Body of pancreas (tissue), 4 donors: ENCODE results near the gene CNTNAP5.

ENCODE experiments used
- POLR2A ChIP-seq, 3 donors: fragments of 450-650 bp; IDR thresholded peaks; one replicate each; pipeline ENCODE4 v1.6.1; 2016; ENCODE audit warnings: antibody characterized with exemption in 3 of 3, mild to moderate bottlenecking in 2 of 3
- TF ChIP-seq, protein P1 (sequence below), 7 experiments: fragments of 450-650 bp in 4 of 7; fragments of 200-600 bp in 3 of 7; sonication (generic) in 3 of 7; IDR thresholded peaks; one replicate each; pipeline ENCODE4 v1.5.1; 2016 to 2019; ENCODE audit warnings: antibody characterized with exemption in 7 of 7

DNA sequence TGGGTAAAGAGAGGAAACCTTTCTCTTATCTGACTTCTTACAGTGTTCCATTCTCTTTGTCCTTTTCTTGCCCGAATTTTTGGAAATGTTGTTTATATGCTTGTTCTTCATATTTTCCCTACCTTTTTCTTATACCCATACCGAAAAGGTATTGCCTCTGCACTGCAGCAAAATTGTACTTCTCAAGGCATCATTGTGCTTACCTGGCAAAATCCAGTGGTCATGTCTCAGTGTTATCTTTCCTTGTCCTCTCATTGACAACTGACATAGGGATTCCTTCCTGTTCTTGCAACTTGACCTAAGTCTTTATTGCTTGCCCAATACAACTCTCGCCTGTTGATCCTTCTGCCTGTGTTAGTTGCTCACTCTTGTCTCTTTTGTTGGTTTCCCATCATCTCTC is 842.2 kb downstream of the CNTNAP5 start:
- TF ChIP-seq, protein P1, sequence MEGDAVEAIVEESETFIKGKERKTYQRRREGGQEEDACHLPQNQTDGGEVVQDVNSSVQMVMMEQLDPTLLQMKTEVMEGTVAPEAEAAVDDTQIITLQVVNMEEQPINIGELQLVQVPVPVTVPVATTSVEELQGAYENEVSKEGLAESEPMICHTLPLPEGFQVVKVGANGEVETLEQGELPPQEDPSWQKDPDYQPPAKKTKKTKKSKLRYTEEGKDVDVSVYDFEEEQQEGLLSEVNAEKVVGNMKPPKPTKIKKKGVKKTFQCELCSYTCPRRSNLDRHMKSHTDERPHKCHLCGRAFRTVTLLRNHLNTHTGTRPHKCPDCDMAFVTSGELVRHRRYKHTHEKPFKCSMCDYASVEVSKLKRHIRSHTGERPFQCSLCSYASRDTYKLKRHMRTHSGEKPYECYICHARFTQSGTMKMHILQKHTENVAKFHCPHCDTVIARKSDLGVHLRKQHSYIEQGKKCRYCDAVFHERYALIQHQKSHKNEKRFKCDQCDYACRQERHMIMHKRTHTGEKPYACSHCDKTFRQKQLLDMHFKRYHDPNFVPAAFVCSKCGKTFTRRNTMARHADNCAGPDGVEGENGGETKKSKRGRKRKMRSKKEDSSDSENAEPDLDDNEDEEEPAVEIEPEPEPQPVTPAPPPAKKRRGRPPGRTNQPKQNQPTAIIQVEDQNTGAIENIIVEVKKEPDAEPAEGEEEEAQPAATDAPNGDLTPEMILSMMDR (IDR thresholded peaks at IDR 0.05): no peak
- no peak for TF ChIP-seq POLR2A (IDR thresholded peaks at IDR 0.05)
